Liver (tissue), 9 donors: Measurements from ENCODE around the gene NEBL. TPM values are rescaled to one million over a fixed set of nuclear protein-coding genes. Genes with fewer than 3 reads are reported as not detected.

ENCODE experiments used
- DNase-seq: peaks from one replicate; pipeline ENCODE4 v3.0.0-alpha.2; 2017; ENCODE audit warnings: low spot score
- H3K27ac ChIP-seq, 2 donors: one replicate each; pipeline ENCODE4 v1.7.0; 2013; ENCODE audit warnings: inconsistent platforms in 2 of 2, low read length in 2 of 2, control low read depth in 1 of 2, low read depth in 1 of 2, mild to moderate bottlenecking in 1 of 2
- H3K27me3 ChIP-seq, 4 donors: one replicate each; pipeline versions ENCODE4 v1.6.1 to v1.7.0; 2013; ENCODE audit warnings: low read length in 3 of 4, inconsistent platforms in 1 of 4, mild to moderate bottlenecking in 1 of 4, moderate library complexity in 1 of 4; ENCODE audit not compliant: control insufficient read depth in 4 of 4, insufficient read depth in 4 of 4
- H3K36me3 ChIP-seq, 4 donors: one replicate each; pipeline versions ENCODE4 v1.6.1 to v1.7.0; 2013; ENCODE audit warnings: low read length in 3 of 4, mild to moderate bottlenecking in 3 of 4, low read depth in 1 of 4, moderate library complexity in 1 of 4; ENCODE audit not compliant: control insufficient read depth in 4 of 4, insufficient read depth in 3 of 4
- H3K4me1 ChIP-seq, 4 donors: one replicate each; pipeline versions ENCODE4 v1.6.1 to v1.7.0; 2013; ENCODE audit warnings: low read length in 3 of 4, mild to moderate bottlenecking in 3 of 4, moderate library complexity in 1 of 4; ENCODE audit not compliant: control insufficient read depth in 4 of 4, insufficient read depth in 4 of 4
- H3K4me3 ChIP-seq, 3 donors: one replicate each; pipeline versions ENCODE4 v1.6.1 to v1.7.0; 2013; ENCODE audit warnings: low read length in 3 of 3, control low read depth in 1 of 3, low read depth in 1 of 3, mild to moderate bottlenecking in 1 of 3
- H3K9ac ChIP-seq, 2 donors: one replicate each; pipeline ENCODE4 v1.7.0; 2013; ENCODE audit warnings: low read length in 2 of 2, mild to moderate bottlenecking in 2 of 2, moderate library complexity in 2 of 2, control low read depth in 1 of 2, low read depth in 1 of 2
- H3K9me3 ChIP-seq, 4 donors: one replicate each; pipeline versions ENCODE4 v1.6.1 to v1.7.0; 2013; ENCODE audit warnings: low read length in 3 of 4; ENCODE audit not compliant: control insufficient read depth in 4 of 4
- EGR1 ChIP-seq, 2 donors: IDR thresholded peaks; 2 replicates each; pipeline ENCODE4 v1.6.1; 2016 to 2018; ENCODE audit warnings: antibody characterized with exemption in 2 of 2, low read depth in 2 of 2
- FOXA1 ChIP-seq: IDR thresholded peaks from 2 replicates; pipeline ENCODE4 v1.6.1; 2016; ENCODE audit warnings: antibody characterized with exemption
- FOXA2 ChIP-seq: IDR thresholded peaks from 2 replicates; pipeline ENCODE4 v1.6.1; 2016; ENCODE audit warnings: antibody characterized with exemption
- GABPA ChIP-seq, 2 donors: IDR thresholded peaks in 1 of 2; conservative IDR thresholded peaks in 1 of 2; 2 replicates each; pipeline ENCODE4 v1.6.1; 2016; ENCODE audit warnings: antibody characterized with exemption in 2 of 2, mild to moderate bottlenecking in 1 of 2, moderate library complexity in 1 of 2
- HNF4A ChIP-seq, 2 donors: conservative IDR thresholded peaks; 2 replicates each; pipeline ENCODE4 v1.6.1; 2016; ENCODE audit warnings: antibody characterized with exemption in 2 of 2, mild to moderate bottlenecking in 2 of 2
- HNF4G ChIP-seq: IDR thresholded peaks from 2 replicates; pipeline ENCODE4 v1.6.1; 2016; ENCODE audit warnings: antibody characterized with exemption
- JUND ChIP-seq, 2 donors: IDR thresholded peaks; 2 replicates each; pipeline ENCODE4 v1.6.1; 2016; ENCODE audit warnings: antibody characterized with exemption in 2 of 2
- NR2F2 ChIP-seq: IDR thresholded peaks from 2 replicates; pipeline ENCODE4 v1.6.1; 2016; ENCODE audit warnings: antibody characterized with exemption
- RAD21 ChIP-seq, 2 donors: IDR thresholded peaks; 2 replicates each; pipeline ENCODE4 v1.6.1; 2016; ENCODE audit warnings: antibody characterized with exemption in 2 of 2, mild to moderate bottlenecking in 2 of 2
- RXRA ChIP-seq, 2 donors: IDR thresholded peaks; 2 replicates each; pipeline ENCODE4 v1.6.1; 2017 to 2018; ENCODE audit warnings: antibody characterized with exemption in 2 of 2, mild to moderate bottlenecking in 1 of 2
- SP1 ChIP-seq: IDR thresholded peaks from 2 replicates; pipeline ENCODE4 v1.6.1; 2018; ENCODE audit warnings: antibody characterized with exemption, mild to moderate bottlenecking
- TAF1 ChIP-seq: conservative IDR thresholded peaks from 2 replicates; pipeline ENCODE4 v1.6.1; 2016; ENCODE audit warnings: antibody characterized with exemption, mild to moderate bottlenecking
- YY1 ChIP-seq: IDR thresholded peaks from 2 replicates; pipeline ENCODE4 v1.6.1; 2016; ENCODE audit warnings: antibody characterized with exemption, mild to moderate bottlenecking
- WGBS: extraction: QIAGEN DNeasy Blood & Tissue Kit; methylation state at CpG from one replicate; pipeline ENCODE4 v1.1.7; 2013; 5-methylcytosine and 5-hydroxymethylcytosine counted together
- polyA plus RNA-seq, 2 donors: library from polyadenylated mRNA; stranded (reverse) in 1 of 2; unstranded in 1 of 2; fragments of 200-250 nt in 1 of 2; fragments of >200 nt in 1 of 2; fragmentation: Nextera tagmentation in 1 of 2; extraction: Ambion mirVana in 1 of 2; gene quantifications; one replicate each; pipeline versions ENCODE4 v1.2.1 to v1.2.3, GENCODE V29; 2013 to 2015
- total RNA-seq, 2 donors: library from RNA; depleted of rRNA; stranded (reverse); fragments of >200 nt; gene quantifications; one replicate each; pipeline ENCODE4 v1.2.3, GENCODE V29; 2014
- TF ChIP-seq, protein P1 (sequence below): IDR thresholded peaks from 2 replicates; pipeline ENCODE4 v1.6.1; 2016; ENCODE audit warnings: antibody characterized with exemption
- TF ChIP-seq, protein P2 (sequence below): IDR thresholded peaks from 2 replicates; pipeline ENCODE4 v1.6.1; 2016; ENCODE audit warnings: antibody characterized with exemption
- TF ChIP-seq, protein P3 (sequence below): fragments of 150-350 bp; IDR thresholded peaks from 2 replicates; pipeline ENCODE4 v1.5.1; 2017; ENCODE audit warnings: improper control_type of control experiment, low read depth, low read length; ENCODE audit not compliant: missing input control
- TF ChIP-seq, protein P4 (sequence below): IDR thresholded peaks from 2 replicates; pipeline ENCODE4 v1.6.1; 2016; ENCODE audit warnings: antibody characterized with exemption, mild to moderate bottlenecking
- donor health status: healthy.
- donor health status: healthy.
- donor health status: healthy.
- donor health status: healthy.
- donor health status: healthy.

Gene NEBL
- total and polyA plus RNA-seq, 4 donors: 0.22 to 1.8 (median 0.81) TPM

DNA sequence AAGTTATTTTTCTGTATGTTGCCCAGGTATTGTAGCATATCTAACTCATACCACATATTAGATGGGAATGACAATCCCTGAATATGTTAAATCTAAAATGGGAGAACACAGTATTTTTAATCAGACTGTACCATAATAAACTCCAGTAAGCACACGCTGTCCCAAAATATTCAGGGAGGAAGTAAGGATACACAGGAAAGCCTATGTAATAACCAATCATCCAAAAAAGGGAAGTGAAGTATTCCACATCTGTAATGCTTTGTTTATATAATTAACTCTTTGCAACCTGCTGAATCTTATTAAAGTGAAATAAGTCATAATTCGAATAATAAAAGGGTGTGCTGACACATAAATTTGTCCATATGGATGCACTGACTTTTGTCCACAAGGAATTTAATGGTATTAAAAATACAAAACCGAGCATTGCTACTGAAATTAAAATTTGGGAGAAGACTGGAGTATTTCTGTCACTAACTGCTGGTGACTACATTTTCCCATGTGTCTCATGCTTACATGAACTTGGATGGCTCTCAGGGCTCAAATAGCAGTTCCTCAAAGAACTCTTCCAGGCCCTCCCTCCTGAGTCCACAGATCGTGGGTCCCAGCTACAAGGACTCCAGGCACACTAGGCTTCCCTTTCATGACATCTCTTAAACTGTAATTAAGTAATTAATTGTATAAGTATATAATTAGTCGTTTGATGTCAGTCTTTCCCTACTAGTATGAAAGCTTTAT, 120.6 kb downstream of the NEBL start:
- 55% methylated on average over 5 of the region's 5 CpGs for WGBS
- Histone ChIP-seq H3K4me1 (no peaks in the 10 kb centered on the region), H3K27me3 (peaks cover 0 to 2% (median 0%) of the 10 kb centered on the region in 4 donors), H3K4me3 (no peak overlapping the region), H3K9ac (no peak overlapping the region), H3K9me3 (peaks cover 0 to 3% (median 0%) of the 10 kb centered on the region in 4 donors), H3K36me3 (no peaks in the 10 kb centered on the region), H3K27ac (no peak overlapping the region)
- no peak for DNase-seq
- TF ChIP-seq FOXA2 (no peak), YY1 (no peak), FOXA1 (no peak), TAF1 (no peak), HNF4A (conservative IDR thresholded peaks at IDR 0.05) (no peak), RAD21 (IDR thresholded peaks at IDR 0.05) (no peak), GABPA (IDR thresholded peaks at IDR 0.05 in 1 of 2, conservative IDR thresholded peaks at IDR 0.05 in 1 of 2) (no peak), NR2F2 (no peak), EGR1 (IDR thresholded peaks at IDR 0.05; ENCODE audit: low read depth in 2 of 2) (no peak), JUND (IDR thresholded peaks at IDR 0.05) (no peak)
- TF ChIP-seq, protein P1, sequence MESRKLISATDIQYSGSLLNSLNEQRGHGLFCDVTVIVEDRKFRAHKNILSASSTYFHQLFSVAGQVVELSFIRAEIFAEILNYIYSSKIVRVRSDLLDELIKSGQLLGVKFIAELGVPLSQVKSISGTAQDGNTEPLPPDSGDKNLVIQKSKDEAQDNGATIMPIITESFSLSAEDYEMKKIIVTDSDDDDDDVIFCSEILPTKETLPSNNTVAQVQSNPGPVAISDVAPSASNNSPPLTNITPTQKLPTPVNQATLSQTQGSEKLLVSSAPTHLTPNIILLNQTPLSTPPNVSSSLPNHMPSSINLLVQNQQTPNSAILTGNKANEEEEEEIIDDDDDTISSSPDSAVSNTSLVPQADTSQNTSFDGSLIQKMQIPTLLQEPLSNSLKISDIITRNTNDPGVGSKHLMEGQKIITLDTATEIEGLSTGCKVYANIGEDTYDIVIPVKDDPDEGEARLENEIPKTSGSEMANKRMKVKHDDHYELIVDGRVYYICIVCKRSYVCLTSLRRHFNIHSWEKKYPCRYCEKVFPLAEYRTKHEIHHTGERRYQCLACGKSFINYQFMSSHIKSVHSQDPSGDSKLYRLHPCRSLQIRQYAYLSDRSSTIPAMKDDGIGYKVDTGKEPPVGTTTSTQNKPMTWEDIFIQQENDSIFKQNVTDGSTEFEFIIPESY: no peak
- TF ChIP-seq, protein P2, sequence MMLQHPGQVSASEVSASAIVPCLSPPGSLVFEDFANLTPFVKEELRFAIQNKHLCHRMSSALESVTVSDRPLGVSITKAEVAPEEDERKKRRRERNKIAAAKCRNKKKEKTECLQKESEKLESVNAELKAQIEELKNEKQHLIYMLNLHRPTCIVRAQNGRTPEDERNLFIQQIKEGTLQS: no peak
- TF ChIP-seq, protein P3, sequence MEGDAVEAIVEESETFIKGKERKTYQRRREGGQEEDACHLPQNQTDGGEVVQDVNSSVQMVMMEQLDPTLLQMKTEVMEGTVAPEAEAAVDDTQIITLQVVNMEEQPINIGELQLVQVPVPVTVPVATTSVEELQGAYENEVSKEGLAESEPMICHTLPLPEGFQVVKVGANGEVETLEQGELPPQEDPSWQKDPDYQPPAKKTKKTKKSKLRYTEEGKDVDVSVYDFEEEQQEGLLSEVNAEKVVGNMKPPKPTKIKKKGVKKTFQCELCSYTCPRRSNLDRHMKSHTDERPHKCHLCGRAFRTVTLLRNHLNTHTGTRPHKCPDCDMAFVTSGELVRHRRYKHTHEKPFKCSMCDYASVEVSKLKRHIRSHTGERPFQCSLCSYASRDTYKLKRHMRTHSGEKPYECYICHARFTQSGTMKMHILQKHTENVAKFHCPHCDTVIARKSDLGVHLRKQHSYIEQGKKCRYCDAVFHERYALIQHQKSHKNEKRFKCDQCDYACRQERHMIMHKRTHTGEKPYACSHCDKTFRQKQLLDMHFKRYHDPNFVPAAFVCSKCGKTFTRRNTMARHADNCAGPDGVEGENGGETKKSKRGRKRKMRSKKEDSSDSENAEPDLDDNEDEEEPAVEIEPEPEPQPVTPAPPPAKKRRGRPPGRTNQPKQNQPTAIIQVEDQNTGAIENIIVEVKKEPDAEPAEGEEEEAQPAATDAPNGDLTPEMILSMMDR: no peak
- TF ChIP-seq, protein P4, sequence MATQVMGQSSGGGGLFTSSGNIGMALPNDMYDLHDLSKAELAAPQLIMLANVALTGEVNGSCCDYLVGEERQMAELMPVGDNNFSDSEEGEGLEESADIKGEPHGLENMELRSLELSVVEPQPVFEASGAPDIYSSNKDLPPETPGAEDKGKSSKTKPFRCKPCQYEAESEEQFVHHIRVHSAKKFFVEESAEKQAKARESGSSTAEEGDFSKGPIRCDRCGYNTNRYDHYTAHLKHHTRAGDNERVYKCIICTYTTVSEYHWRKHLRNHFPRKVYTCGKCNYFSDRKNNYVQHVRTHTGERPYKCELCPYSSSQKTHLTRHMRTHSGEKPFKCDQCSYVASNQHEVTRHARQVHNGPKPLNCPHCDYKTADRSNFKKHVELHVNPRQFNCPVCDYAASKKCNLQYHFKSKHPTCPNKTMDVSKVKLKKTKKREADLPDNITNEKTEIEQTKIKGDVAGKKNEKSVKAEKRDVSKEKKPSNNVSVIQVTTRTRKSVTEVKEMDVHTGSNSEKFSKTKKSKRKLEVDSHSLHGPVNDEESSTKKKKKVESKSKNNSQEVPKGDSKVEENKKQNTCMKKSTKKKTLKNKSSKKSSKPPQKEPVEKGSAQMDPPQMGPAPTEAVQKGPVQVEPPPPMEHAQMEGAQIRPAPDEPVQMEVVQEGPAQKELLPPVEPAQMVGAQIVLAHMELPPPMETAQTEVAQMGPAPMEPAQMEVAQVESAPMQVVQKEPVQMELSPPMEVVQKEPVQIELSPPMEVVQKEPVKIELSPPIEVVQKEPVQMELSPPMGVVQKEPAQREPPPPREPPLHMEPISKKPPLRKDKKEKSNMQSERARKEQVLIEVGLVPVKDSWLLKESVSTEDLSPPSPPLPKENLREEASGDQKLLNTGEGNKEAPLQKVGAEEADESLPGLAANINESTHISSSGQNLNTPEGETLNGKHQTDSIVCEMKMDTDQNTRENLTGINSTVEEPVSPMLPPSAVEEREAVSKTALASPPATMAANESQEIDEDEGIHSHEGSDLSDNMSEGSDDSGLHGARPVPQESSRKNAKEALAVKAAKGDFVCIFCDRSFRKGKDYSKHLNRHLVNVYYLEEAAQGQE: no peak

DNA sequence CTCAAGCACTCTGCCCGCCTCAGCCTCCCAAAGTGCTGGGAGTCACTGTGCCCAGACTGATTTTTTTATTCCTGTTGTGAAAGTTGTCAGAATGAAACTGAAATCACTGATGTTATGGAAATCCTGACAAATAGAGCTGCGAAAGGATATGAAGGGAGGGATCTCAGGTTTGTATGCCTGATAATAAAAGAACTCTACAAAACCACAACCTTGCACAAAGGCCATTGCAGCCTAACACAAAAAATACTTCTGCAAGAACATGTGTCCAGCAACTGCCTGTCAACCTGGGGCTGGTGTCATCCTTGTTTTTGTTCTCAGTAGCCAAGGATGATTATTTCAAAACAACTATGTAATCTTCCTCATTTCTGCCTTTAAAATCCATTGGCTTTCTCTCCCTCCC, 126.1 kb downstream of the NEBL start:
- Histone ChIP-seq H3K27ac (no peak overlapping the region), H3K36me3 (no peaks in the 10 kb centered on the region), H3K9me3 (no peaks in the 10 kb centered on the region), H3K4me3 (no peak overlapping the region), H3K9ac (no peak overlapping the region), H3K4me1 (no peaks in the 10 kb centered on the region), H3K27me3 (peaks cover 0 to 2% (median 0%) of the 10 kb centered on the region in 4 donors)
- no peak for DNase-seq
- WGBS: 81% methylated on average over 2 of the region's 2 CpGs
- TF ChIP-seq JUND (IDR thresholded peaks at IDR 0.05): no peak
- TF ChIP-seq EGR1 (IDR thresholded peaks at IDR 0.05; ENCODE audit: low read depth in 2 of 2): no peak
- TF ChIP-seq, protein P4: no peak
- TF ChIP-seq FOXA2: no peak
- no peak for TF ChIP-seq HNF4A (conservative IDR thresholded peaks at IDR 0.05)
- no peak for TF ChIP-seq GABPA (IDR thresholded peaks at IDR 0.05 in 1 of 2, conservative IDR thresholded peaks at IDR 0.05 in 1 of 2)
- TF ChIP-seq SP1: no peak
- TF ChIP-seq, protein P3: no peak
- TF ChIP-seq HNF4G: no peak
- no peak for TF ChIP-seq RXRA (IDR thresholded peaks at IDR 0.05)
